Skeletal muscle tissue (tissue), 4 donors: ENCODE results near the gene GPRC6A. TPM values are rescaled to one million over a fixed set of nuclear protein-coding genes. Genes with fewer than 3 reads are reported as not detected.

Experiments used
- H3K27ac ChIP-seq: one replicate; pipeline ENCODE4 v1.7.0; 2013; ENCODE audit warnings: mild to moderate bottlenecking, low read depth, low read length, inconsistent platforms
- H3K27me3 ChIP-seq, 3 donors: one replicate each; pipeline ENCODE4 v1.7.0; 2013; ENCODE audit warnings: low read length in 3 of 3; ENCODE audit not compliant: control insufficient read depth in 3 of 3, insufficient read depth in 3 of 3
- H3K36me3 ChIP-seq, 3 donors: one replicate each; pipeline ENCODE4 v1.7.0; 2013; ENCODE audit warnings: low read length in 3 of 3; ENCODE audit not compliant: control insufficient read depth in 3 of 3, insufficient read depth in 3 of 3
- H3K4me1 ChIP-seq, 3 donors: one replicate each; pipeline ENCODE4 v1.7.0; 2013; ENCODE audit warnings: low read length in 3 of 3, mild to moderate bottlenecking in 3 of 3; ENCODE audit not compliant: control insufficient read depth in 3 of 3, insufficient read depth in 3 of 3
- H3K4me3 ChIP-seq, 3 donors: one replicate each; pipeline ENCODE4 v1.7.0; 2013; ENCODE audit warnings: low read length in 3 of 3
- H3K9ac ChIP-seq, 3 donors: one replicate each; pipeline ENCODE4 v1.7.0; 2013; ENCODE audit warnings: low read length in 3 of 3, mild to moderate bottlenecking in 3 of 3, moderate library complexity in 2 of 3, low read depth in 1 of 3
- H3K9me3 ChIP-seq, 3 donors: one replicate each; pipeline ENCODE4 v1.7.0; 2013; ENCODE audit warnings: low read length in 3 of 3; ENCODE audit not compliant: control insufficient read depth in 3 of 3
- total RNA-seq: library from RNA; depleted of rRNA; stranded (reverse); fragments of >200 nt; gene quantifications from one replicate; pipeline ENCODE4 v1.2.3, GENCODE V29; 2014
- donor health status: Osteomylitis.

The GPRC6A gene
- total RNA-seq, 1 donor from 2014 or later, result not detected

DNA sequence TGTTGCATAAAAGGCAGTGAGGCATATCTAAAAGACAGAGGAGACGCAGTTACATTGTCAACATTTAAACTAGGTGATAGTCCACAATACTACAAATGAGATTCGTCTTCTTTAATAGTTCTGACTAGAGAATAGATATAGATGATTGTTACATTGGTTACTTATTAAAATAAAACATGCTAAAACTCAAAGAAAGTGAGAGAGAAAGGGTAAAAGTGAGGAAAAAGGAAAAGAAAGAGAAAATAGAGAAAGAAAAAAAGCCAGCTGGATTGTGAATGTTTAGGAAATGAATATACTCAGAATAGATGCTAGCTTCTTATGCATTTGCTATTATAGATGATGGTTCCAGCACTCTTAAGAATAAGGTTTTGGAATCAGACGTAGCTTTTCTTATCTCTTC, 35.7 kb downstream of the GPRC6A start:
- Histone ChIP-seq H3K27me3 (no peaks in the 10 kb centered on the region), H3K4me1 (no peaks in the 10 kb centered on the region), H3K9me3 (no peaks in the 10 kb centered on the region), H3K36me3 (no peaks in the 10 kb centered on the region), H3K4me3 (no peak overlapping the region), H3K27ac (no peak overlapping the region), H3K9ac (no peak overlapping the region)

DNA sequence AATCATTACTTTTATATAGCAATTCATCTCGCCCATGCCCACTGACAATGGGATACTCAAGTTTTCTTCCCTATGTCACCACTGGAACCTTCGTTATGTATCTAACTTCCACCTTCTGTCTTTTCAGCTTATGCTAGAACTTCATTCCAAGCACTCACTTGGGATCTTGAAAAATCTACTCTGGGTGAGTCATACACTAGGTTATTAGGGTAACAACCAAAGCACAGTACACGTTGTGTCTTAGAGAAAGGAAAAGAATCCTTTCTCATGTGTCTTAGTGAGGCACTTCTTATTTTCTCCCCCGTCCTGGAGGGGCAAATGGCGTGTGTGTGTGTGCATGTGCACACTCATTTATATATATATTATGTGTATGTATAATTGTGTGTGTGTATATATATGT, 45.0 kb downstream of the GPRC6A start:
- H3K9ac ChIP-seq, result no peak overlapping the region
- no peaks in the 10 kb centered on the region for H3K36me3 ChIP-seq
- H3K4me1 ChIP-seq, result no peaks in the 10 kb centered on the region
- H3K4me3 ChIP-seq, result no peak overlapping the region
- H3K27me3 ChIP-seq, result no peaks in the 10 kb centered on the region
- H3K9me3 ChIP-seq, result no peaks in the 10 kb centered on the region
- no peak overlapping the region for H3K27ac ChIP-seq

DNA sequence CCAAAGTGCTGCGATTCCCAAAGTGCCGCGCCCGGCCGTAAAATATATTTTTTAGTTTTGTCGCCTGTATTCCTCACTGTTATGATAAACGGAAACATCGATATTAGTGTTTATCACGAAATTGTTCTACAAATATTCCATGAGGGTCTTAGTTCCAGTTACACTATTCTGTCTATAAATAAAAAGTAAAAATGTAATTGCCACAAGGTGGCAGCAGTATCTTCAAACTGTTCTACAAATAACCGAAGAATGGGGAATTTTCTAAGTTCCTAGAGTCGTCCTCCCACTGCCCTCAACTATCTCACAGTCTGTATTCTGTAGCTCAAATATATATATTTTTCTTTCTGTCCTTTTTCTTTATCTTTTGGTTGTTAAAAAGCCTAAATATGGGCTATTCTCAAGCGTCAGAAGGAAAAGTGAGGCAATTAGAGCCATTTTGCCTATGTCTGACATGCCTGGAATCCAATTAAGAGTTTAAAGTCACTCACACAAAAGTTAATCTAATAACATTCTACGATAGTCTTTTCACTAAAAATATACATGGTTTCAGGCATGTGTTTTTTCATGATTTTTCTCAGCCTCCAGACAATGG, 49.2 kb downstream of the GPRC6A start:
- Histone ChIP-seq H3K9ac (peak overlapping the region in 1 of 3 donors; percentile 21), H3K4me1 (no peaks in the 10 kb centered on the region), H3K36me3 (no peaks in the 10 kb centered on the region), H3K4me3 (peak overlapping the region in 1 of 3 donors; percentile 35), H3K27me3 (no peaks in the 10 kb centered on the region), H3K27ac (no peak overlapping the region), H3K9me3 (no peaks in the 10 kb centered on the region)

DNA sequence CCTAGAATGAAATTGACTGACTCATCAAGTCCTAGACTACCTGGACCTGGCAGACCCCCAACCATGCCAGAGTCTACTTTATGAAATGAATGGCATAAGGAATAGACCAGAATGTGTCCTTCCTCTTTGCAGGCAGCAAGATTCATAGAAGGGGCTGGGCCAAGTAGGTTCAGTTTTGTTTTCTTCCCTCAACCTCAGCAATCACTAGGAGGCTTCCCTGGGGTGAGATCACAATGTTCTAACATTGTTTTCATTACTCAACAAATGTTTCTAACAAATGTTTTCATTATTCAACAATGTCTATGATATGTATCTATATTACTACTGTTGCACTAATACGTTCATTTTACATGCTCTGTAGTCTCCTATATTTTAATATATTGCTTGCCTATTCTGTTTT, 55.0 kb downstream of the GPRC6A start:
- H3K36me3 ChIP-seq, result no peaks in the 10 kb centered on the region
- H3K9me3 ChIP-seq, result no peaks in the 10 kb centered on the region
- H3K9ac ChIP-seq, result no peak overlapping the region
- no peaks in the 10 kb centered on the region for H3K4me1 ChIP-seq
- H3K4me3 ChIP-seq, result no peak overlapping the region
- no peaks in the 10 kb centered on the region for H3K27me3 ChIP-seq
- no peak overlapping the region for H3K27ac ChIP-seq

DNA sequence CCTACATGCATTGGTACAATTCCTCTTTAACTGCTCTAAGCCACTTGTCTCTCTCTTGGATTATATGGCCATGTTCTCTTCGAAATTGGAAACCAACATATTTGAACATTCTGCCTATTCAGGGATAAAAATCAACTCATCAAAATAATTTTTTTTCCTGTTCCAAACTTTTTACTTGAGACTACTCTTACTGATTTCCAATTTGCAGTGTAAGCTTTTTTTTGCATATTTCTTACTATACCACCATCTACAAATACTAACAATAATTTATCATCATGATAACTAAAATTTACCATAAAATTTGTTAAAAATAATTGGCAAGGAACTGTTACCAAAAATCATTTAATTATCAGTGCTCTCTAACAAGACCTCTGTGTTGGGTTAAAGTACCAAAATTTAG, 56.4 kb downstream of the GPRC6A start:
- H3K36me3 ChIP-seq, result no peaks in the 10 kb centered on the region
- H3K4me3 ChIP-seq, result no peak overlapping the region
- no peaks in the 10 kb centered on the region for H3K9me3 ChIP-seq
- H3K27ac ChIP-seq, result no peak overlapping the region
- no peaks in the 10 kb centered on the region for H3K4me1 ChIP-seq
- H3K9ac ChIP-seq, result no peak overlapping the region
- no peaks in the 10 kb centered on the region for H3K27me3 ChIP-seq

DNA sequence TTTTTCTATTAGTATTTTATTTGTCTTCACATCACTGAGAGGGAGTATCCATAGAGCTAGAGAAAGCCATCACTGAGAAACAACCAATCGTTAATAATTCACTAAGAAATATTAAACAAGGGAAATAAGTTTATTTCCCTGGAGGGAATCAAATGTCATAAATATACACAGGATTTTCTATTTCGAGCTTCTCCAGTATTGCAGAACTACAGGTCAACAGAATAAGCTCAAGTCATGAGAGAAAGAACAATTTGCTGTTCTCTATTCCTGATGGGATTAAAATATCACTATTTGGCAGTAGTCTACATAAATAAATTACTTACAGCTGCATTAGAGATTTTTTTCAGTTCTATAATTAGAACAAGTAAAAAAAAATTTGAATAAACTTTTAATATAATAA, 61.2 kb downstream of the GPRC6A start:
- H3K36me3 ChIP-seq, result no peaks in the 10 kb centered on the region
- H3K4me3 ChIP-seq, result no peak overlapping the region
- H3K9me3 ChIP-seq, result no peaks in the 10 kb centered on the region
- peaks cover 5 to 10% (median 6%) of the 10 kb centered on the region in 3 donors for H3K4me1 ChIP-seq
- peaks cover 19 to 23% (median 22%) of the 10 kb centered on the region in 3 donors for H3K27me3 ChIP-seq
- no peak overlapping the region for H3K9ac ChIP-seq
- no peak overlapping the region for H3K27ac ChIP-seq

DNA sequence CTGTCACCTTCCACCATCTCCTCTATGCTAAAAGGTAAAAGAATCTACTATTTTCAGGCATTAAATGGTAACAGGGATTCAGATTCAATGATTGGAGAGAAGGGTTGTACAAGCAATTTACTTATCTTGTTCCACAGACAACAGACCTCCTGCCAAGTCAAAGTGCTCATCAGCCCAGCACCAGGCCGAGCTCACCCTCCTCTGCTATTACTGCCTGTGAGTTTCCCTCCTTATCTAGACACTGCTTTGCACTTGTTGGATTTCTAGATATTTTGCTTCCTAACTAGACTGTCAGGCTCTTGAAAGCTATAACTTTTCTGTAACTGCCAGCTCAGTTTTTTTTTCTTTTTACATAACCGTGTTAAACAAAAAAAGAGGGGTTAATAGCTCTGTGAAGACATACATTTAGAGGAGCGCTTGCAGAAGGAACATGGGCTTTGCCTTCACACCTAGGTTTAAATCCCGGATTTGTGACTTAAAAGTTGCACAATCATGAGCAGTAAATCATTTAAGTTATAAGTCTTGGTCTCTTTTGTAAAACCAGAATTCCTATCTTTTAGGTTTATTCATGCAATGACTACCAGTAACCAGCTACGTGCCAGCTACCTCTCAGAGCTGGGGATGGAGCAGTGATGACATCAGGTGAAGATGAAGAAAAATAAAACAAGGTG, 62.2 kb downstream of the GPRC6A start:
- Histone ChIP-seq H3K4me1 (peaks cover 5 to 10% (median 6%) of the 10 kb centered on the region in 3 donors), H3K27ac (no peak overlapping the region), H3K4me3 (no peak overlapping the region), H3K9ac (no peak overlapping the region), H3K36me3 (no peaks in the 10 kb centered on the region), H3K27me3 (peaks cover 19 to 23% (median 22%) of the 10 kb centered on the region in 3 donors), H3K9me3 (no peaks in the 10 kb centered on the region)

DNA sequence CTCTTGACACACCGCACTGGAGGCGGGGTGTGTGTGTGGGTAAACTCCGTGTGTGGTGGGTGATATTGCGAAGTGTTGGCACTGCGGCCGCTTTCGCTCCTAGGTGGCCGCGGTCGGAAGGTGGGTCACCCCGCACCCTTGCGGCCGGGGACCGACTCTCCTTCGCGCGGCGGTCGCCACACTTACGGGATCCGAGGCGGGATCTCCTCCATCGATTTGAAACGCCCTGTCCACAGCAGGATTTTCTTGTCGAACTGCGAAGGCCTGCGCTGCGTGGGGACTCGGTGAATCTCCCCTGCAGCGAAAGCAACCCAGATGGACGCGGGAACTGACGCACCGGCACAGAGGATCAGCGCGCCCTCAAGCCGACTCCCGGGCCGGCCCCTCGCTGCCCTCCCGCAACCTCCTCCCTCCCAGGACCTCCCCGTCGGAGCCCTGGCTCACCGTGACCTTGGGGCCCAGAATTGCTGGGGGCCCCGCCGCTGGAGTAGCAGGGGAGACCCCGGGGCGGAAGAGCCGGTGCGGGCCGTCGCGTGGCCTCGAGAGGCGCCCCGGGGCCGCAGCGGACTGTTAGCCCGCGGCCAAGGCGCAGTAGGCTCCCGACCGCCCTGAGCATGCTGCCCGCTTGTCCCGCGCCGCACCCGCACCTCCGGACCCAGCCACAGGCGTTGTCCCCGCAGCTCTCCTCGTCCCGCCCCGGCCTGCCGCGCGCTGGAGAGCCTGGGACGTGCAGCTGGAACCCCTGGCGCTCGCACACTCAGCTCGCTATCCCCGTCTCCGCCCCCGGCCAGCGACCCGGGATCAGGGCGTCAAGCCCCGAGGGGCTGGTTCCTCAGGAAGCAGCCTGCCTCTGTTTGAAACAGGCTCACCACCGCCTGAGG, 63.7 kb downstream of the GPRC6A start, which contains the start of gene FAM162B:
Gene FAM162B, minus strand, starts transcription at position 759 of the 881 bp plus-strand sequence. Its CDS starts 143 bp downstream, at position 616.
- Histone ChIP-seq H3K9ac (peak within 1 kb of the TSS; percentile 11 to 75 (median 24)), H3K27me3 (peaks cover 19 to 23% (median 22%) of the 10 kb centered on the region in 3 donors), H3K9me3 (no peaks in the 10 kb centered on the region), H3K4me1 (peaks cover 5 to 10% (median 6%) of the 10 kb centered on the region in 3 donors), H3K36me3 (no peaks in the 10 kb centered on the region), H3K4me3 (peak within 1 kb of the TSS; percentile 71 to 77 (median 72)), H3K27ac (peak within 1 kb of the TSS; percentile 46)

DNA sequence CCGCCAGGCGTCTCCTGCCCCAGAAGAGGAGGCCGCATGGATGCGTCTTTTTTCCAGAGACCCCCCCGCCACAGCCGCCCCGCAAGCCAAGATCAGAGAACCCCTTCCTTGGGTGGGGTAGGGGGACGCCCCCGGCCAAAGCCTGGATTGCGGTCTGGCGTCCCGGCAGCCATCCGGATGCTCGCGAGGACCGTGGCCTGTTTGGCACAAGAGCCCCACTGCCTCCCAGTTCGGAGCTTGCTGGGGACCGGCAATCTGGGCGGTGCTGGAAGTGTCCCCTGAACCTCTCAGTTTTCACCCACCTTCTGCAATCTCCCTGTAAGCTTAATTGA, 64.3 kb downstream of the GPRC6A start:
- Histone ChIP-seq H3K27me3 (peaks cover 19 to 23% (median 22%) of the 10 kb centered on the region in 3 donors), H3K27ac (peak overlapping the region; percentile 21), H3K36me3 (no peaks in the 10 kb centered on the region), H3K4me3 (peak overlapping the region; percentile 71 to 77 (median 72)), H3K4me1 (peaks cover 5 to 10% (median 6%) of the 10 kb centered on the region in 3 donors), H3K9ac (peak overlapping the region in 2 of 3 donors; percentile 13 to 75), H3K9me3 (no peaks in the 10 kb centered on the region)
